SIG-M5 (cell line): ENCODE measurements around the gene PPAN.

Source experiments
- DNase-seq: peaks from one replicate; lab custom pipeline; 2025; lab: John Stamatoyannopoulos, UW

Gene PPAN

GRCh38 chr19:10141479-10141878 is 35.3 kb downstream of the PPAN start:
- DNase-seq = no peak

GRCh38 chr19:10141973-10142372 is 35.8 kb downstream of the PPAN start:
- DNase-seq = no peak

- no peak for DNase-seq
Observed at GRCh38 chr19:10142701-10143375, 36.7 kb downstream of the PPAN start.

- DNase-seq = no peak
Observed at GRCh38 chr19:10143681-10144080, 37.5 kb downstream of the PPAN start.

GRCh38 chr19:10144361-10144760 is 38.2 kb downstream of the PPAN start:
- no peak for DNase-seq

GRCh38 chr19:10145031-10145430 is 38.9 kb downstream of the PPAN start:
- DNase-seq = no peak

- DNase-seq = no peak
Observed at GRCh38 chr19:10146142-10146541, 40.0 kb downstream of the PPAN start.

GRCh38 chr19:10149427-10149826 is 43.3 kb downstream of the PPAN start:
- no peak for DNase-seq

GRCh38 chr19:10151521-10151920 is 45.4 kb downstream of the PPAN start:
- no peak for DNase-seq

GRCh38 chr19:10152100-10152499 is 45.9 kb downstream of the PPAN start:
- no peak for DNase-seq

- DNase-seq = no peak
Observed at GRCh38 chr19:10155839-10156238, 49.7 kb downstream of the PPAN start.

- DNase-seq = no peak
Observed at GRCh38 chr19:10158071-10158470, 51.9 kb downstream of the PPAN start.

GRCh38 chr19:10158485-10158884 is 52.3 kb downstream of the PPAN start:
- DNase-seq = no peak

- DNase-seq = no peak
Observed at GRCh38 chr19:10159610-10160009, 53.4 kb downstream of the PPAN start.
